Neural progenitor cell (in vitro differentiated cells): ENCODE measurements around the gene PPBP. TPM values are rescaled to one million over a fixed set of nuclear protein-coding genes. Genes with fewer than 3 reads are reported as not detected.

Source experiments
- DNase-seq: peaks from one replicate; pipeline ENCODE4 v3.0.0-alpha.2; 2016; ENCODE audit warnings: low spot score
- H2AFZ ChIP-seq: fragments of 200-600 bp; sonication (generic); replicated peaks from 2 replicates; pipeline ENCODE4 v1.6.1; 2016; ENCODE audit warnings: antibody characterized with exemption
- H3F3A ChIP-seq: fragments of 200-600 bp; sonication (generic); 2 replicates; pipeline ENCODE4 v1.6.1; 2016; ENCODE audit warnings: antibody characterized with exemption, low read depth
- H3K27ac ChIP-seq: fragments of 200-600 bp; sonication (generic); 2 replicates; pipeline ENCODE4 v1.5.1; 2016; ENCODE audit warnings: mild to moderate bottlenecking
- H3K27me3 ChIP-seq: fragments of 200-600 bp; sonication (generic); 2 replicates; pipeline ENCODE4 v1.6.1; 2016; ENCODE audit warnings: mild to moderate bottlenecking, moderate library complexity
- H3K36me3 ChIP-seq: fragments of 200-600 bp; sonication (generic); 2 replicates; pipeline ENCODE4 v1.5.1; 2016
- H3K4me1 ChIP-seq: fragments of 200-600 bp; sonication (generic); 2 replicates; pipeline ENCODE4 v1.6.1; 2016; ENCODE audit warnings: mixed run types
- H3K4me2 ChIP-seq: fragments of 200-600 bp; sonication (generic); 2 replicates; pipeline ENCODE4 v1.6.1; 2016
- H3K4me3 ChIP-seq: fragments of 200-600 bp; sonication (generic); 2 replicates; pipeline ENCODE4 v1.5.1; 2016
- H3K79me2 ChIP-seq: fragments of 200-600 bp; sonication (generic); 2 replicates; pipeline ENCODE4 v1.6.1; 2016; ENCODE audit warnings: low read depth
- H3K9ac ChIP-seq: fragments of 200-600 bp; sonication (generic); 2 replicates; pipeline ENCODE4 v1.6.1; 2016
- H3K9me3 ChIP-seq: fragments of 200-600 bp; sonication (generic); 2 replicates; pipeline ENCODE4 v1.5.1; 2016; ENCODE audit warnings: low read depth
- H4K20me1 ChIP-seq: fragments of 200-600 bp; sonication (generic); 2 replicates; pipeline ENCODE4 v1.6.1; 2016; ENCODE audit warnings: low read depth
- H3K27ac Mint-ChIP-seq: 3 replicates; pipeline ENCODE4 v1.8.0; 2021; ENCODE audit warnings: mixed read lengths
- H3K27me3 Mint-ChIP-seq: 2 replicates; pipeline ENCODE4 v1.8.0; 2022; ENCODE audit warnings: low read depth, mild to moderate bottlenecking, inconsistent platforms, moderate library complexity, mixed read lengths; ENCODE audit not compliant: insufficient read depth
- H3K36me3 Mint-ChIP-seq: 3 replicates; pipeline ENCODE4 v1.8.0; 2021; ENCODE audit warnings: mixed read lengths
- H3K4me1 Mint-ChIP-seq: 3 replicates; pipeline ENCODE4 v1.8.0; 2021; ENCODE audit warnings: mixed read lengths
- H3K4me3 Mint-ChIP-seq: 3 replicates; pipeline ENCODE4 v1.8.0; 2021; ENCODE audit warnings: mild to moderate bottlenecking, moderate library complexity, mixed read lengths
- H3K9me3 Mint-ChIP-seq: 3 replicates; pipeline ENCODE4 v1.8.0; 2020; ENCODE audit warnings: mixed read lengths
- EZH2 ChIP-seq: fragments of 200-600 bp; sonication (generic); IDR thresholded peaks from 2 replicates; pipeline ENCODE4 v1.6.1; 2017; ENCODE audit warnings: antibody characterized with exemption, mild to moderate bottlenecking, moderate library complexity
- EZH2phosphoT487 ChIP-seq: fragments of 200-600 bp; sonication (generic); IDR thresholded peaks from 2 replicates; pipeline ENCODE4 v1.6.1; 2017; ENCODE audit warnings: antibody characterized with exemption
- total RNA-seq: library from RNA; depleted of rRNA; stranded (reverse); fragments of >200 nt; gene quantifications from 2 replicates; pipeline ENCODE4 v1.2.3, GENCODE V29; 2015; ENCODE audit warnings: low replicate concordance
- TF ChIP-seq, protein P1 (sequence below): fragments of 200-600 bp; sonication (generic); IDR thresholded peaks from 2 replicates; pipeline ENCODE4 v1.5.1; 2017; ENCODE audit warnings: antibody characterized with exemption, mild to moderate bottlenecking

PPBP gene
- total RNA-seq, 1 donor from 2014 or later, result not detected

GRCh38 chr4:73979407-73979957 lies 8.5 kb downstream of the PPBP start:
- Histone ChIP-seq H3F3A (no peaks in the 10 kb centered on the region), H3K79me2 (no peaks in the 10 kb centered on the region), H3K27ac (no peak overlapping the region), H3K4me3 (no peak overlapping the region), H3K9ac (no peak overlapping the region), H3K36me3 (no peaks in the 10 kb centered on the region), H4K20me1 (no peaks in the 10 kb centered on the region), H3K9me3 (no peaks in the 10 kb centered on the region), H3K4me1 (no peaks in the 10 kb centered on the region), H3K4me2 (no peak overlapping the region), H3K27me3 (peaks cover 8% of the 10 kb centered on the region), H2AFZ (no peak overlapping the region)
- TF ChIP-seq EZH2, result no peak
- TF ChIP-seq EZH2phosphoT487, result no peak
- TF ChIP-seq, protein P1, sequence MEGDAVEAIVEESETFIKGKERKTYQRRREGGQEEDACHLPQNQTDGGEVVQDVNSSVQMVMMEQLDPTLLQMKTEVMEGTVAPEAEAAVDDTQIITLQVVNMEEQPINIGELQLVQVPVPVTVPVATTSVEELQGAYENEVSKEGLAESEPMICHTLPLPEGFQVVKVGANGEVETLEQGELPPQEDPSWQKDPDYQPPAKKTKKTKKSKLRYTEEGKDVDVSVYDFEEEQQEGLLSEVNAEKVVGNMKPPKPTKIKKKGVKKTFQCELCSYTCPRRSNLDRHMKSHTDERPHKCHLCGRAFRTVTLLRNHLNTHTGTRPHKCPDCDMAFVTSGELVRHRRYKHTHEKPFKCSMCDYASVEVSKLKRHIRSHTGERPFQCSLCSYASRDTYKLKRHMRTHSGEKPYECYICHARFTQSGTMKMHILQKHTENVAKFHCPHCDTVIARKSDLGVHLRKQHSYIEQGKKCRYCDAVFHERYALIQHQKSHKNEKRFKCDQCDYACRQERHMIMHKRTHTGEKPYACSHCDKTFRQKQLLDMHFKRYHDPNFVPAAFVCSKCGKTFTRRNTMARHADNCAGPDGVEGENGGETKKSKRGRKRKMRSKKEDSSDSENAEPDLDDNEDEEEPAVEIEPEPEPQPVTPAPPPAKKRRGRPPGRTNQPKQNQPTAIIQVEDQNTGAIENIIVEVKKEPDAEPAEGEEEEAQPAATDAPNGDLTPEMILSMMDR, result no peak
- Mint-ChIP-seq H3K36me3 (no peaks in the 10 kb centered on the region), H3K4me1 (peaks cover 3% of the 10 kb centered on the region), H3K27ac (no peak overlapping the region), H3K27me3 (no peaks in the 10 kb centered on the region), H3K9me3 (no peaks in the 10 kb centered on the region), H3K4me3 (no peak overlapping the region)
- DNase-seq, result no peak

DNA sequence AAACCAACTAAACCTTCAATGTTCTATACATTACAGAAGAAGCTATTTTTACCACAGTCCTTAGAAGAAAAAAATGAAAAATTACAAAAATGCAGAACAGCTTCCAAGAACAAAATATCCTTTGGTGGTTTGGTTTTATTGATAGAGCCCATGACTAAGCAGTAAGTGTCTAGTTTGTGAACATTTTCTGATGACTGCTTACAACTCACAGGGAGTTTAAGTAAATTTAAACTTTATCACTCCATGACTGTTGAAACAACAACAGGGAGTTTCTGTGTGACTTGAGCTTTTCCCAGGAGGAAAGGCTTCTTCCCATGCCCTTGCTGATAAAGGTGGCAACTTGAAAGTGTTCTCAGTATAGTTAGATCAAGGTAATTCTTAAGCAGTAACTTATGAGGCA lies 9.1 kb downstream of the PPBP start:
- Histone ChIP-seq H3K27ac (no peak overlapping the region), H3K4me2 (no peak overlapping the region), H3K4me3 (no peak overlapping the region), H3K27me3 (peaks cover 8% of the 10 kb centered on the region), H2AFZ (no peak overlapping the region), H3K9me3 (no peaks in the 10 kb centered on the region), H3K36me3 (no peaks in the 10 kb centered on the region), H3K79me2 (no peaks in the 10 kb centered on the region), H3K4me1 (no peaks in the 10 kb centered on the region), H4K20me1 (no peaks in the 10 kb centered on the region), H3F3A (no peaks in the 10 kb centered on the region), H3K9ac (no peak overlapping the region)
- Mint-ChIP-seq H3K4me1 (peaks cover 3% of the 10 kb centered on the region), H3K27ac (no peak overlapping the region), H3K36me3 (no peaks in the 10 kb centered on the region), H3K27me3 (no peaks in the 10 kb centered on the region), H3K9me3 (no peaks in the 10 kb centered on the region), H3K4me3 (no peak overlapping the region)
- TF ChIP-seq EZH2 (no peak), EZH2phosphoT487 (no peak)
- TF ChIP-seq, protein P1, result no peak
- DNase-seq, result no peak

- no peaks in the 10 kb centered on the region for H3K9me3 Mint-ChIP-seq
- H3K4me3 ChIP-seq, result no peak overlapping the region
- no peaks in the 10 kb centered on the region for H3K79me2 ChIP-seq
- H3F3A ChIP-seq, result no peaks in the 10 kb centered on the region
- TF ChIP-seq EZH2phosphoT487 (no peak), EZH2 (no peak)
- TF ChIP-seq, protein P1, result no peak
- H3K9me3 ChIP-seq, result no peaks in the 10 kb centered on the region
- peaks cover 3% of the 10 kb centered on the region for H3K4me1 Mint-ChIP-seq
- H3K27me3 Mint-ChIP-seq, result no peaks in the 10 kb centered on the region
- H4K20me1 ChIP-seq, result no peaks in the 10 kb centered on the region
- no peak overlapping the region for H3K9ac ChIP-seq
- H3K36me3 Mint-ChIP-seq, result peaks cover 1% of the 10 kb centered on the region
- H3K27me3 ChIP-seq, result peaks cover 8% of the 10 kb centered on the region
- no peak overlapping the region for H3K4me2 ChIP-seq
- H3K36me3 ChIP-seq, result no peaks in the 10 kb centered on the region
- no peak overlapping the region for H3K27ac ChIP-seq
- H3K4me1 ChIP-seq, result no peaks in the 10 kb centered on the region
- no peak for DNase-seq
- no peak overlapping the region for H3K4me3 Mint-ChIP-seq
- no peak overlapping the region for H2AFZ ChIP-seq
- no peak overlapping the region for H3K27ac Mint-ChIP-seq
Observed at GRCh38 chr4:73976716-73977115, 11.3 kb downstream of the PPBP start.
